GM19455 (cell line): Measurements from ENCODE around the gene SMARCB1.
"Not testable (repeated sequence)": the region's sequence is repeated elsewhere in the genome, so short reads cannot be mapped to it uniquely, and the experiment has no call there.

ENCODE experiments used
- ATAC-seq: cut with Tn5 transposase; IDR thresholded peaks from one replicate; pipeline ENCODE4 v1.9.1; 2021; ENCODE audit not compliant: unreplicated experiment

Gene SMARCB1

GRCh38 chr22:23841736-23842445, 55.1 kb downstream of the SMARCB1 start:
- no peak for ATAC-seq

- no peak for ATAC-seq
Measured at GRCh38 chr22:23842599-23842998, 55.8 kb downstream of the SMARCB1 start.

GRCh38 chr22:23844739-23845202, 58.0 kb downstream of the SMARCB1 start:
- no peak for ATAC-seq

GRCh38 chr22:23845265-23846080, 58.7 kb downstream of the SMARCB1 start:
- ATAC-seq, result no peak

- ATAC-seq, result no peak
Measured at GRCh38 chr22:23846081-23846469, 59.3 kb downstream of the SMARCB1 start.

- ATAC-seq, result no peak
Measured at GRCh38 chr22:23847310-23847920, 60.6 kb downstream of the SMARCB1 start.

- no peak for ATAC-seq
Measured at GRCh38 chr22:23847991-23848864, 61.5 kb downstream of the SMARCB1 start.

- ATAC-seq, result no peak
Measured at GRCh38 chr22:23849009-23850006, 62.5 kb downstream of the SMARCB1 start.

GRCh38 chr22:23850136-23850611, 63.4 kb downstream of the SMARCB1 start:
- no peak for ATAC-seq

GRCh38 chr22:23856721-23857605, 70.2 kb downstream of the SMARCB1 start:
- peak; percentile 45 for ATAC-seq

- peak; percentile 92 for ATAC-seq
Measured at GRCh38 chr22:23857606-23858483, 71.1 kb downstream of the SMARCB1 start, which contains the start of gene SLC2A11. TSS of gene SLC2A11 (plus strand) at chr22:23857875. CDS start at chr22:23858000, 125 bp downstream.

- no peak for ATAC-seq
Measured at GRCh38 chr22:23858484-23858815, 71.7 kb downstream of the SMARCB1 start.

GRCh38 chr22:23859201-23859600, 72.4 kb downstream of the SMARCB1 start:
- no peak for ATAC-seq

GRCh38 chr22:23860187-23860586, 73.4 kb downstream of the SMARCB1 start:
- ATAC-seq, result not testable (repeated sequence)

- ATAC-seq, result no peak
Measured at GRCh38 chr22:23862103-23862502, 75.3 kb downstream of the SMARCB1 start.

GRCh38 chr22:23864499-23865154, 77.9 kb downstream of the SMARCB1 start:
- not testable (repeated sequence) for ATAC-seq

- ATAC-seq, result no peak
Measured at GRCh38 chr22:23868580-23868979, 81.8 kb downstream of the SMARCB1 start.
